Measurements from ENCODE around the gene BMPR2.
A peak's percentile ranks its signal among the peaks of the same experiment; 100 is the strongest.
"Not testable (repeated sequence)": the region's sequence is repeated elsewhere in the genome, so short reads cannot be mapped to it uniquely, and the experiment has no call there.

Gene BMPR2

DNA sequence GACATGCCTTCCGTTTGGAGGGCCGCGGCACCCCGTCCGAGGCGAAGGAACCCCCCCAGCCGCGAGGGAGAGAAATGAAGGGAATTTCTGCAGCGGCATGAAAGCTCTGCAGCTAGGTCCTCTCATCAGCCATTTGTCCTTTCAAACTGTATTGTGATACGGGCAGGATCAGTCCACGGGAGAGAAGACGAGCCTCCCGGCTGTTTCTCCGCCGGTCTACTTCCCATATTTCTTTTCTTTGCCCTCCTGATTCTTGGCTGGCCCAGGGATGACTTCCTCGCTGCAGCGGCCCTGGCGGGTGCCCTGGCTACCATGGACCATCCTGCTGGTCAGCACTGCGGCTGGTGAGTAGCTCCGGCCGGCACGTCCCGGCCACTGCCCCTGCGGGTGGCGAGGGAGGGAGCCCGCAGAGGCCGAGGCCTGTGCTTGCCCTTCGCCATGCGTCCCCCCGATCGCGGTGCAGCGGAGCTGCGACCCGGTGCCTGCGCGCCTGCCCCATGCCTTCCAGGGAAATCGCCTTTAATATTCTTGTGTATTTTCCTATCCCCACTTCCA, 1.2 kb downstream of the BMPR2 start:
- DNase-seq: peak in 39 of 42 donors; percentile 38 to 78 (median 59)

DNA sequence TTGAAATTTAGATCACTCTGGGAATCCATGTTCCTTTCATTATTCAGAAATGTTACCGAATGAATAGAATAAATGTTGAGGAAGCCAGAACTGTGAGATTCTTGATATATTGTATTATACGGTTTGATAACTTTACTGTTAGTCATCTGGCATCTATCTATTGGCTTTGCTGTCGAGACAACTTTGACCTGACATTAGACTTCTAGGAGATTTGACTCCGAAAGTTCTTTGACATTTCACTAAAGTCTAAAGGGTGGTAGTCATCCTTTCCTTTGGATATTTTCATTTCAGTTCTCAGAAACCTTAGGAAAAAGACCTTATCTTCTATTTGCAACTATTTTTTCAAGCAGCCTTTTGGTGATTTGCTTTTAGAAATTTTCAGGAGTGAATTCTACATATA, 1.9 kb downstream of the BMPR2 start:
- intact Hi-C loops (cut with DNase I): loop anchor here (10.0 kb wide), 2 partner anchors 113 to 257 kb away; partner anchors contain the start of genes FAM117B and NOP58
- no peak for DNase-seq

More for the DNA sequence above, 1.2 kb downstream of the BMPR2 start:
- intact Hi-C loops (cut with DNase I): loop anchor here (10.0 kb wide), 2 partner anchors 112 to 258 kb away; partner anchors contain the start of genes FAM117B and NOP58

DNA sequence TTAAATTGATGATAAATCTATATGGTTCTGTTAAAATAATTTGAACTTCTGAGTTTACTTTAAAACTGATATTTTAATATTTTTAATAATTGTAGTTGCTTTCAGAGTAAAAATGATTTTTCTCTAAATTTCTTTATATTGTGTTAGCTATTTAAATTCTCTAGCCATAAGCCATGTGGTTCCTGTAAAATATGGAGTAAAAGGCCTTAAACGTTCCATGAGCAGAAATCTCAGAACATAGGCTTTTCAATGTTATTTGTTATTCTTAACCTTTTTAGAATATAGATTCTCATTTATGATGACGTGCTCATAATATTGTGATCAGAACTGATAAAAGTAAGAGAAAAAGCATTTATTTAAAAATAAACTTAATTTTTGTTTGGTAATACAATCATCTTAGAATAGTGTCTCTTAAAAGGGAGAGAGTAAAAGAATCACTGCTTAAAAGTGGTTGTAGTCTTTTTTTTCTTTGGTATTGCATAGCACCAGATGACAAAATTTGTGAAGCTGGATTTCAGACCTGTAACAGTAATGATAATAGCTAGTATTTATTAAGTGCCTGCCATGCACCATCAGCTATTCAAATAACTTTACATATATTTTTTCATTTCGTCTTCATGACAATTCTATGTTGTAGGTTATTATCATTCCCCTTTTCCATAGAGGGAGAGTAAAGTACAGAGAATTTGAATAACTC, 2.7 kb downstream of the BMPR2 start:
- DNase-seq: no peak
- intact Hi-C loops (cut with DNase I): loop anchor here (10.0 kb wide), 2 partner anchors 114 to 256 kb away; partner anchors contain the start of genes FAM117B and NOP58

DNA sequence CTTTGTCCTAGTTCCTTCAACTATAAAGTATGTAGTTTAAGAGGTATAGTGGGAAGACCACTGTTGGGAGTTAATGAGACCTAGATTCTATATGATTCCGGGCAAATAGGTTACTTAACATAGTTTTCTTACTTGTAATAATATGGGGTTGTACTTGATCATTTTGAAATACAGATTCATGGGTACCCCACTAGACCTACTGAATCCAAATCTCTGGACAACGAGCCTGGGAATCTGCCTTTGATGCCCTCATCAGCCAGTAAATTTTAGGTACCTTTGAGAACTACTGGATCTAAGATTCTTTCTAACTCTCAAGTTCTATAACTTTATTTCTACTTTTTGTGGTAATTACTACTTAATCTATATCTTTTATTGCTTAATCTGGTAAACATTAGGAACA, 6.6 kb downstream of the BMPR2 start:
- DNase-seq: no peak
- intact Hi-C loops (cut with DNase I): no loop called here

DNA sequence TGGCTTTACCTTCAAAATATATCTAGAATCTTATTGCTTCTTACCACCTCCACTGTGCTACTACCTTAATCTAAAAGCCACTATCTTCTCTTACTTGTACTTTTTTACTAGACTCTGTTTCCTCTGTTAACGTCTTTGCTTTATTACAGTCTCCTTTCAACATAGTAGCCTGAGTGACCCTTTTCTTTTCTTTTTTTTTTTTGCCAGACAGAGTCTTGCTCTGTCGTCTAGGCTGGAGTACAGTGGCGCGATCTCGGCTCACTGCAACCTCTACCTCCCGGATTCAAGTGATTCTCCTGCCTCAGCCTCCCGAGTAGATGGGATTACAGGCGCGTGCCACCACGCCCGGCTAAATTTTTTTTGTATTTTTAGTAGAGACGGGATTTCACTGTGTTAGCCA, 10.4 kb downstream of the BMPR2 start:
- intact Hi-C loops (cut with DNase I); DNase-seq: not testable (repeated sequence)

DNA sequence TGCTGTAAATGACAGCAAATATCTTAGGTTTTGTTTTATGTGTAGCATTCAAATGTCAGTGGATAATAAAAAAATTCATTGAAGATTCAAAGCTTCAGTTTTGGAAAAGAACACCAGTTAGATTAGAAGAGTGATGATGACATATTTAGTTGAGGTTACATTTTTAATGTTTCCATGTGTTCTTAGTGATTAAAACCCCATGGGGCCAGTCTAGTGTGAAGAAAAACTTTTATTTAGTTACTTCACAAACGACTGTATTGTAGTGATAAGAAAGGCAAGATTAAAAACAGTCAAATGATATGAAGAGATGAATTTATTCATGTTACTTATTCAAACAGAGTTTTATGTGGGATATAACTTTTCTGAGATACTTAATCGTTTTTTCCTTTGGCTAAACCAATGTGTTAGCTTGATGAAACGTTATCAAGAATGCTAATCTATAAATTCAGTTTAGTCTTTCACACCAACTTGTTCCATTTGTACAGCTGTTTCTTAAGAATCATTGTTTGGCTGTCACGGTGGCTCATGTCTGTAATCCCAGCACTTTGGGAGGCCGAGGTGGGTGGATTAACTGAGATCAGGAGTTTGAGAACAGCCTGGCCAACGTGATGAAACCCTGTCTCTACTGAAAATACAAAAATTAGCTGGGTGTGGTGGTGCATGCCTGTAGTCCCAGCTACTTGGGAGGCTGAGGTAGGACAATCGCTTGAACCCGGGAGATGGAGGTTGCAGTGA, 11.6 kb downstream of the BMPR2 start:
- intact Hi-C loops (cut with DNase I): no loop called here
- DNase-seq: peak in 1 of 42 donors; percentile 14

DNA sequence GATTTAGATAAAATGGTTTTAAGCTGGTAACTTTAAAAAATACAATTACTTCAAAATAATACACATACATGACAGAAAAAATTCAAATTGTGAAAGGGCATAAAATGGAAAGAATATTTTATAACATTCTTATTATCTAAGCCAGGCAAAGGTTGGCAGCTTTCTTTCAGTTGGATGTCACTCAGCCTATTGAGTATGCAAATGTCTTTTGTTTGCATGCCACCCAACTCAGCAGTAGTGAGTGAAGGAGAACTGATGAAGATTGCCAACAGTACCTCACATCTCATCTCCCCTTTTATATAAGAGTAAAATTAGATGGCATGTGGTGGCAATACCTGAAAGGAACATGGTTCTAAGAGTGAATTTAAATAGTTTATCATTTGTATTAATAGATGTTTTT, 24.8 kb downstream of the BMPR2 start:
- intact Hi-C loops (cut with DNase I): no loop called here
- DNase-seq: peak in 9 of 42 donors; percentile 11 to 62 (median 37)

DNA sequence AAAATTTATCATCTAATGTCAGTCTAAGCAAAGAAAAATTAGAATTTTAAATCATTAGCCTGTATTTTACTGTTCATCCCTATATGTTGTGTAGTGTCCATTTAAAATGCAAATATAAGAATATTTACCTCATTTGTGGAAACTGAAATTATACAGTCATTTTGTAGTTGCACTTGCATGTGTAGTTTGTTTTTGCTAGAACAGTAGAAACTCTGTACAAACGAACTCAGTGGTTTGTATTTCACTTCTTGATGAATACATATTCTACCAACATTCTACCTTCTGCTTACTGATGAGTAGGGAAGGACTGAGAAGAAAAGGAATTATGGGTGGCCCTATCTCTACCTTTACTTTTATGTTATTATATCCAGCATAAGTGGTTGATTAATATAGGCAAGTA, 29.7 kb downstream of the BMPR2 start:
- intact Hi-C loops (cut with DNase I): no loop called here
- no peak for DNase-seq

DNA sequence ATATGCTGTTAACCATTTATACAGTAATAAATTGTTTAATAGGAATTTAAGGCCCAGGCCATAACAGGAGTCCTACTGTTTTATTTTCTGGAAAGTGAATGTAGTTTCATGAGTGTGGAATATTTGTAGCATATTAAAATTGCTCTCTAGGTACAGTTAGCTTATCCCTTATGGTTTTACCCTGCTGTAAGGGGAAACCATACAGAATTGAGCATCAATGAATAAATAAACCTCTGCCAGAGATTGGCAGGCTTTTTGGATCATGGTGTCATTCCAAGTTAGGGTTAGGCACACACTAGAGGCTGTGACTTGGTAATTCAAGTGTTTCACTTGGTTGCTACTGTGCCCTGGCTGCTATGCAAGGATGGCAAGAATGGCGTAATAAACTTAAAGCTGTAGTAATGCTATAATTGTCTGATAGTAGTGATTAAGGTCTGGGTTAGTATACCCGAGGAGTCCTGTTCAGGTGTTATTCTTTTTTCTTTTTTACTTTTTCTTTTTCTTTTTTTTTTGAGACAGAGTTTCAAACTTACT, 30.4 kb downstream of the BMPR2 start:
- intact Hi-C loops (cut with DNase I): no loop called here
- no peak for DNase-seq

DNA sequence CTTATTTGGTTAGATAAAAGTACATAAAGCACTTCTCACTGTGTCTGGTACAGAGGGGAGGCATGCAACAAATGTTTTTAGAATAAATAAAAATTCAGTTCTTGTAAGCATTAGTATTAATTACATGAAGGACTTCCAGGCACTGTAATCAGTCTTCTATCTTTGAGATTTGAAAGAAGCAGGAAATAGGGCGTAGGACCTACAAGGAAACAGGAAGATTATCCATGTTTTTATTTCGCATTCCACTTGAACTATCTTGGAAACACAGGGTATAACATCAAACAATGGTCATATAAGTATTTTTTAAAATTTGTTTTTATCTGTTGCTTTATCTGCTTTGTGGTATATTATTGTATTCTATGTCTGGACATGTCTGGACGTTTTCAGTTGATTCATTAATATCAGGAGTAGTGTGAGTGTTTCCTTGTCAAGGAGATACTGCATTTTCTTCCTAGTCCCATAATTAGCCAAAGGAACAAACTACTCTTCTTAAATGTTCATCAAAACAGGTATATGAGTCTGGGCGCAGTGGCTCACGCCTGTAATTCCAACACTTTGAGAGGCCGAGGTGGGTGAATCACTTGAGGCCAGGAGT, 32.5 kb downstream of the BMPR2 start:
- DNase-seq: no peak
- intact Hi-C loops (cut with DNase I): no loop called here

DNA sequence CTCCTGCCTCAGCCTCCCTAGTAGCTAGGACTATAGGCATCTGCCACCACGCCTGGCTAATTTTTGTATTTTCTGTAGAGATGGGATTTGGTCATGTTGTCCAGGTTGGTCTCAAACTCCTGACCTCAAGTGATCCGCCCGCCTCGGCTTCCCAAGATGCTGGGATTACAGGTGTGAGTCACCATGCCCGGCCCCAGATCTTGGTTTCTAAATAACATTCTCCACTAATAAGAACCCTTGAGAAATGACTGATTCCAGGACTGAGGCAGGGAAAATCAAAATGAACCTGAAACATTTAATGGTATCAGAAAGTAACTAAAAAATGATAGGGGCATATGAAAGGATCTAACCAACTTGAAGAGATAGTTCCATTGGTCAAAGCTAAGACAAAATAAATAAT, 34.0 kb downstream of the BMPR2 start:
- intact Hi-C loops (cut with DNase I): no loop called here
- no peak for DNase-seq

DNA sequence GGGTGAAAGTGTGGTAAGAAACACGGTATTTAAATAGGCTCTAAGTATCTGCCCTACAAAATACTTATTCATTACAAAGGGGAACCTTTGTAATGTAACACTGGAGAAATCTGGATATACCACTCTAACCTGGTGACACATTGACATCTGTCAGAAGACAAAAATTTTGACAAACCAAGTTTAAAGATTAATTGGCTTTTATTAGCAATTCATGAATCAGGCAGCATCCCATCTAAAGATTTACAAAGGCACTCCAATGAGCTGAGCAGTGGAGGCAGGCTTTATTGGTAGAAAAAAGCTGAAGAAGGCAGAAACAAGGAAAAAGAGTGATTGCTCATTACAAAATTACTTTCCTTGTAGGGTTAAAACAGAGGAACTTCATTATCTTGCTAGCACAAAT, 35.0 kb downstream of the BMPR2 start:
- intact Hi-C loops (cut with DNase I): no loop called here
- DNase-seq: no peak

DNA sequence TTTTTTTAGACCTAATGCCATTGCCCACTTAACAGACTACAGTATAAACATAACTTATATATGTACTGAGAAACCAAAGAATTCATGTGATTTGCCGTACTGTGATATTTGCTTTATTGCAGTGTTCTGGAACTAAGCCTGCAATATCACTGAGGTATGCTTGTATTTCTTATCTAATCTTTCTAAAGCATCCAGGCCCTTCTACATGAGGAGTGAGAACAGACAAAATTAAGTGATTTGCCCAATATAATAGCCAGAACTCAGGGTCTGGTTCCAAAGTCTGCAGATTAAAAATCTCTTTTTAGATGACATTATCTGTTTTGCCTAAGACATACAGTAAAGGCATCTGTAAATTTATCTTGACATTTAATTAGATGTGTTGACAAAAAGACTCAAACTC, 41.9 kb downstream of the BMPR2 start:
- no peak for DNase-seq
- intact Hi-C loops (cut with DNase I): no loop called here

DNA sequence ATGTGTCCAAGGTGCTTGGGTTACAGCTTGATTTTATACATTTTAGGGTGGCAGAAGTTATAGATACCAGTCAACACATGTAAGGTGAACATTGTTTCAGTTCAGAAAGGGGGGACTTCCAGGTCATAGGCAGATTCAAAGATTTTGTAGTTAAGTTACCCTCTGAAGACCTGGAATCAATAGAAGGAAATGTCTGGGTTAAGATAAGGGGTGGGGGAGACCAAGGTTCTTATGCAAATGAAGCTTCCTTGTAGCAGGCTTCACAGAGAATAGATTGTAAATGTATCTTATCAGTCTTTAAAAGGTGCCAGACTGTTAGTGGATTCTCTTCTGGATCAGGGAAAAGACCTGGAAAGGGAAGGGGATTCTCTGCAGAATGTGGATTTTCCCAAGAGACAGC, 42.4 kb downstream of the BMPR2 start:
- intact Hi-C loops (cut with DNase I): no loop called here
- DNase-seq: no peak

DNA sequence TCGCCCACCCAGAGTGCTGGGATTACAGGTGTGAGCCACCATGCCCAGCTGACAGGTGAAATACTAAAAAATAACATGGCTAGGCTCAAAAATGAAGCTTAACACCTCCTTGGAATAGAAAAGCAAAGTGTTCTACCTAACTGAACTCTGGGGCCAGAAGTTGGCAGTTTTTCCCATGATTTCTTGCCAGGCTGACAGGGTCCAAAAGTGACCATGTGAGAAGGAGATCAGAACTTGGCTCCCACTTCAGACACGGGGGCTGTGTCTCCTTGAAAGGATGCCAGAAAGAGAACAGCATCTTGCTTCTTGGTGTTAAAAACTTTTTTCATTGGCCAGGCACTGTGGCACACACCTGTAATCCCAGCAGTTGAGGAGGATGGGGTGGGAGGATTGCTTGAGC, 47.0 kb downstream of the BMPR2 start:
- peak in 12 of 42 donors; percentile 8 to 47 (median 22) for DNase-seq
- intact Hi-C loops (cut with DNase I): no loop called here

DNA sequence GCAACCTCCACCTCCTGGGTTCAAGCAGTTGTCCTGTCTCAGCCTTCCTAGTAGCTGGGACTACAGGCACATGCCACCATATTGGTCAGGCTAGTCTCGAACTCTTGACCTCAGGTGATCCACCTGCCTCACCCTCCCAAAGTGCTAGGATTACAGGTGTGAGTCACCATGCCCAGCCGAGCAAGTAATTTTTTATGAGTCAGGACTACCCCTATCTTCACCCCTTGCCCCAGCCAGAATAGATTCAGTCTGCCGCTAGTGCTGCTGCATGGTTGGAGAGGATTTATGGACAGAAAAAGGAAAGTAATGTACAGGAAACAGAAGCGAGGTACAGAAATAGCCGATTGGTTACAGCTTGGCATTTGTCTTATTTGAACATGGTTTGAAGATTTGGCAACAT, 48.9 kb downstream of the BMPR2 start:
- intact Hi-C loops (cut with DNase I): no loop called here
- DNase-seq: no peak

DNA sequence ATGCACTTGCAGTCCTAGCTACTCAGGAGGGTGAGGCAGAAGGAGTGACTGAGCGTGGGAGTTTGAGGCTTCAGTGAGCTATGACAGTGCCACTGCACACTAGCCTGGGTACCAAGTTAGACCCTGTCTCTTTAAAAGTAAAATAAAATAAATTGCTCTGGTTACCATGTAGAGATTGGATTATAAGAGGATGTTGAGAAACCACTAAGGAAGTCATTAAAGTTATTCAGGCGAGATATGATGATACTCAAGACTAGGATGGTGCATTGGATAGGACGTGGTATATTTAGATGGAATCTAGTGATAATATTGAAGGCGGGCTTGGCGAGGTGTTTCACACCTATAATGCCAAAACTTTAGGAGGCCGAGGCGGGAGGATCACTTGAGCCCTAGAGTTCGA, 50.6 kb downstream of the BMPR2 start:
- intact Hi-C loops (cut with DNase I): no loop called here
- DNase-seq: peak in 7 of 42 donors; percentile 7 to 47 (median 23)

DNA sequence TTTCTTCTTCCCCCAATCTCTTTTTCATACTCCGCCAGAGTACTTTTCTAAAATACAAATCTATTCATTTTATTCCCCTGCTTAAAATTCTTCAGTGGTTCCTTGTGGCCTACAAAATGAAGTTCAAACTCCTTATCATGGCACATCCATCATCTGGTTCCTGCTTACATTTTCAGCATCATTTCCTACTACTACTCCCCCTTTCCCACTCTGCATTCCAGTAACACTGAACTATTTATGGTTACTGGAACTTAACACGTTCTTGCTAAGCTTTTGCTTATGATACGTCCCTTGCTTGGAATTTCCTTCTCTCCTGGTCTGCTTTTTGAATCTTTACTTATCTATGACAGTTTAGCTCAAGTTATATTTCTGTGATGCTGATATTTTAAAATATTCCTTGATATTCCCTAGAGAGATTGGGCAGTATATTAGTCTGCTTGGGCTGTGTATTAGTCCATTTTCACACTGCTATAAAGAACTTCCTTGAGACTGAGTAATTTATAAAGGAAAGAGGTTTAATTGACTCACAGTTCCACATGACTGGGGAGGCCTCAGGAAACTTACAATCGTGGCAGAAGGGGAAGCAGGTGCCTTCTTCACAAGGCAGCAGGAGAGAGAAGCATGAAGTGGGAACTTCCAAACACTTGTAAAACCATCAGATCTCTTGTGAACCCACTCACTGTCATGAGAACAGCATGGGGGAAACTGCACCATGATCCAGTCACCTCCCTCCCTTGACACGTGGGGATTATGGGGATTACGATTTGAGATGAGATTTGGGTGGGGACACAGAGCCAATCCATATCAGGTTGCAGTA, 53.2 kb downstream of the BMPR2 start:
- intact Hi-C loops (cut with DNase I): no loop called here
- no peak for DNase-seq

DNA sequence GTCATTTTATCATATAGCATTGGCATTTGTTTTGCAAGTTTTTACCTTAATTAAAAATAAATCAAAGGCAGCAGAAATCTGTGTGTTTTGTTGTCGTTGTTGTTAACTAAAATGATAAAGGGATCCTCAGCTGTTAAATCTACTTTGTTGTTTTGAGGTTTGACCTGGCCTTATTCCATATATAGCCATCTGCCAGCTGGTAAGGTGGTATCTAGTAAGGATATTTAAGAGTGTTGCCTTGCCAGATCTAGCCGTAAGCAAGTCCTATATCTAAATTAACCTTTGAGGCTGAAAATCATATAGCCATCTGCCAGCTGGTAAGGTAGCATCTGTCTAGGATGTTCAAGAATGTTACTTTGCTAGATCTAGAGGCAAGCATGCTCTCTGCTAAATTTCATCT, 56.6 kb downstream of the BMPR2 start:
- intact Hi-C loops (cut with DNase I): no loop called here
- no peak for DNase-seq

All from head of caudate nucleus (tissue), 42 donors.